HG03103 (cell line): ENCODE data around the gene GOLGA2.

ENCODE experiments used
- ATAC-seq: cut with Tn5 transposase; IDR thresholded peaks from one replicate; pipeline ENCODE4 v1.9.1; 2021; ENCODE audit warnings: low read depth; ENCODE audit not compliant: unreplicated experiment

GOLGA2 gene

DNA sequence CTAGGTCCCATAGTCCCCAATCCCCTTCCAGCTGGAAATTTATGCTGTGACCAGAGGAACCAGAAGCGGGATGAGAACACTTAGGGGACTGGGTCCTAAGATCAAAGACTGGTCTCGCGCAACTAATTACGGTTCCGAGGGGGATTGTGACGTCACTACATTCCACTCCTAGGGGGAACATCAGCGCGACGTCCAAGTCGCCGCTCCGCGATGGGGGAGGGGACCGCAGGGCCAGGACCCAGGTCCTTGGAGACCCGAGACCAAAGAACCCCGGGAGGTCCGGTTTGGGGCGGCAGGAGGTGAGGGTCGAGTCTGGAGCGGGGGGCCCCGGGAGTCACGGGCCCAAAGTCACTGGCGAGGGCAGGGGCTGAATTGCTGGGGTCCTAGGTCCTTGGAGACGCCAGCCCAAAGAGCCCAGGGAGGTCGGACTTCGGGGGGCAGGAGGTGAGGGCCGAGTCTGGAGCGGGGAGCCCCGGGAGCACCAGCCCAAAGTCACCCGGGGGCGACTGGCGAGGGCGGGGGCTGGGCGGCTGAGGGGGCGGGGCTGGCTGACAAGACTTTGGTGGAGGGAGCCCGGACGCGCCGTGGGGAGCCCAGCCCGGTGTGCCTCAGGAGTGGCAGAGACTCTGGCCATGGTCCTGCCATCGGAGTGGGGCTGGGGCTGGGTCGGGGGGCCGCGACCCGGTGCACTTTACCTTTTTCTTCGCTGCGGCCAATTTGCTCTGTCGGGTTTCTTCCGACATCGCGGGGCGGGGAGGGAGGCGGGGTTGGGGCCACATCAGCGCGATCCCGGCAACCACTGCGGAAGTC, at the start of gene GOLGA2:
TSS of gene GOLGA2 (minus strand) at position 810 of the 810 bp plus-strand sequence. CDS start at position 779, 31 bp downstream.
- peak; percentile 47 for ATAC-seq

- no peak for ATAC-seq
These were observed 48.6 kb upstream of the GOLGA2 start for GRCh38 chr9:128324401-128324800.

- no peak for ATAC-seq
These were observed 48.0 kb upstream of the GOLGA2 start for GRCh38 chr9:128323791-128324190.

- no peak for ATAC-seq
These were observed 47.5 kb upstream of the GOLGA2 start for GRCh38 chr9:128323212-128323730.

DNA sequence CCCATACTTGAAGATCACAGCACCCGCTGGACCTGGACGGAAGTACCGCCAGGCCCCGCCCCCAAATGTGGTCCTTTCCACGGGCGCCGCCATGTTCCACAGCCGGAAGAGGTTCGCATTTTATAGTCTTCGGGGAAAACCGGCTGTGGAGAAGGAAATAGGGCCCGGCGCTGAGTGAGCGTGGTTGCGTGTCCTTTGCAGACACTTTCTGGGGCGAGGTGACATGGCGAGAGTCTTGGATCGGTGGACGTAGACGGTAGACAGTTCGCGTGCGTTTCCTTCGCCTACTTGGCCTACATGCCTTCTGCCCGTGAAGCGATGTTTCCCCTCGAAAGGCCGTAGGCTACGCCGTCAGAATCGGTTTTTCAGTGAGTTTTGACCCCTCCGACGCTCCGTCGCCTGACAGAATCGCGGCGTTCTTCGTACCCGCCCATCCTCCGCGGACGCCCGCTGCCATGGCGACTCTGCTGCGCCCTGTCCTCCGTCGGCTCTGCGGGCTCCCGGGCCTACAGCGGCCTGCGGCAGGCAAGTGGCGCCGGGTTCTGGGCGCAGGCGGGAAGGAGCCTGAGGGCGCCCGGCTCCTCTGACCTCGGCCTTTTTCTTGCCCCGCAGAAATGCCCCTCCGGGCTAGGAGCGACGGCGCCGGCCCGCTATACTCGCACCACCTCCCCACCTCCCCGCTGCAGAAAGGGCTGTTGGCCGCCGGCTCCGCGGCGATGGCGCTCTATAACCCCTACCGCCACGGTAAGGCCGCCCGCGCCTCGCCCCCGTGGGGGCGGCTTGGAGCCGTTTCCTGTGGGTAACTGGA, 46.8 kb upstream of the GOLGA2 start, which contains the start of the genes COQ4 and TRUB2:
TSS of gene COQ4 (plus strand) at position 436 of the 808 bp plus-strand sequence. CDS start at position 456, 20 bp downstream.
TSS of gene TRUB2 (minus strand) at position 44 of the 808 bp plus-strand sequence. CDS start at position 5, 39 bp downstream.
- ATAC-seq, result peak; percentile 69

GRCh38 chr9:128321879-128322403, 46.1 kb upstream of the GOLGA2 start:
- peak; percentile 9 for ATAC-seq

GRCh38 chr9:128321343-128321742, 45.5 kb upstream of the GOLGA2 start:
- no peak for ATAC-seq

- no peak for ATAC-seq
These were observed 41.8 kb upstream of the GOLGA2 start for GRCh38 chr9:128317629-128318028.

DNA sequence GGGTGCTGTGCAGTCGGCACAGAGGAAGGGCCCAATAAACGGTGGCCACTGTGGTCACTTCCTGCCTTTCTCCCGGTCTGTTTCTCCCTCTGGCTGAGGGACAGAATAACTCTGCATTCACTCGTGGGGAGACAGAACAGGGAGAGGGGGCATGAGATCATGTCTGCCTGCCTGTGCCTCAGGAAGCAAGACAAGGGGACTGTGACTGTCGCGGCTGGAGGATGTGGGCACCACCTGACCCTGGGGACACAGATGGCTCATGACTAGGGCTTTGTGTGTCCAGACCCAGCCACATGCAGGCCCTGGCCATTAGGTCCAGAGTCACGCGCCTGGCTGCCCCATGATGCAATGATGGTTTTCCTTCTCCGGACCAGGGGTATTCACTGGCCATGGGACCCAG, 40.6 kb upstream of the GOLGA2 start:
- ATAC-seq, result no peak

GRCh38 chr9:128314697-128315096, 38.9 kb upstream of the GOLGA2 start:
- ATAC-seq, result no peak

DNA sequence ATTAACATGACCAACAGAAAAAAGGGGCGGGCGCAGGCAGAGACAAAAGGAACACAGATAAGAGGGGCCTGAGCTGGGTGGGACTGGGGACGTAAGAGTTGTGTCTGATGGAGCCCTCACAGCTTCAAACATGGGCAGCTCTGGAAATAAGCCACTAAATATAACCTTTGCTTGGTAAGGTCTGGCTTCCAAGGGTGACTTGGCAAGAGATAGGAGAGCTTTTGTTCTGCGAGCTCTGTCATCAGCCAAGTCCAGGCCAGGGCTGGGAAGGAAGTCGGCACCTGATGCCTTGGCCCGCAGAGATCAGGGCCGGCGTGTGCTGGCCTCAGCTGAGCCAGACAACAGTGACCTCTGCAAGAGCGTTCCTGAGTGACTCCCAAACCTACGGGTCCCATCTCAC, 34.7 kb upstream of the GOLGA2 start:
- no peak for ATAC-seq

GRCh38 chr9:128309551-128309950, 33.7 kb upstream of the GOLGA2 start:
- ATAC-seq, result no peak

DNA sequence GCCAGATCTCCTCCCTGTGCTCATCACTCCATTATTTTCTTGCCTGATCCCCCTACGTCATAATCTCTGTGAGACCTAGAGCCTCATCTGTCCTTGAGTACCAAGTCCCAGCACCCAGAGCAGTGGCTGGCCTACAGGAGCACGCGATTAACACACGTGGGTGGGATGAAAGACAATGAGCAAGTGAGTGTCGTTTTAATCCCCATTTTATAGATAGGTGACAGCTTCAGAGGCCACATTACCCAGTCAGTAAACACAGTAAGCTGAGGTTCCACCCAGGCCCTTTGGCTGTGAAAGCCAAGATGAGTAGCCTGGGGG, 29.1 kb upstream of the GOLGA2 start:
- ATAC-seq, result no peak

- no peak for ATAC-seq
These were observed 28.5 kb upstream of the GOLGA2 start for GRCh38 chr9:128304136-128304970.

DNA sequence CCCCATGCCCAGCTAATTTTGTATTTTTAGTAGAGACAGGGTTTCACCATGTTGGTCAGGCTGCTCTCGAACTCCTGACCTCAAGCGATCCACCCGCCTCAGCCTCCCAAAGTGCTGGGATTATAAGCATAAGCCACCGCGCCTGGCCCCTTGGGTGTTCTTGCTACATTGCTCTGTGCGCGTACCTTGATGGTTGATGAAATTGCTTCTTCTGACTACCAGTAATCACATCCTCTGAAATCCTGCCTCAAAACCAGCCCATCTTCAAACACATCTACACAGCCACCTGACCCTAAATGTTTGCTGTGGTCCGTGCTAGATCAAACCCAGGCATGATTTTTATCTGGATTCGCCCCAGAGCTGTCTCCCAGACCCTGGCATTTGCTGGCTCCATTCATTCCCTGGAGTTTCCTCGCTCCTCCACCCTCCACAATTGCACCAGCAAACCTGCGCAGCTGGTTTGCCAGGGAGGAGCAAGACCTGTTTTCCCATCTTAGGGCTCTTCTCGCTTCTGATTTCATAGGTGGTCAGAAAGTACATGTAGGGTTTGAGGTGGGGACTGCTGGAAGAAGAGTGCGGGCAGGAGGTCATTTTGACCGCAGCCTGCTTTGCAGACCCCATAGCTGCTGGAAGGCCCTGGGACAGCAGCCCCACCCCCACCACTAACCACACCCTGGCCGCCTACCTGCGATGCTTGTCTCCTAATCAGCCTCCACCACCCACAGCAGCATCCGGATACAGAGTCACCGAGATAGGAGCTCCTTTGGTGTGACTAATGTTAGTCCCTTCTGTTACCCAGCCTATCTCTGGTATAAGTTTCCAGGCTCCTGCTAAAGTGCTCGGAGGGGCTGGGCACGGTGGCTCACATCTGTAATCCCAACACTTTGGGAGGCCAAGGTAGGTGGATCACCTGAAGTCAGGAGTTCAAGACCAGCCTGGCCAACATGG, 23.0 kb upstream of the GOLGA2 start:
- ATAC-seq, result no peak

- no peak for ATAC-seq
These were observed 21.5 kb upstream of the GOLGA2 start for GRCh38 chr9:128297221-128297773.

DNA sequence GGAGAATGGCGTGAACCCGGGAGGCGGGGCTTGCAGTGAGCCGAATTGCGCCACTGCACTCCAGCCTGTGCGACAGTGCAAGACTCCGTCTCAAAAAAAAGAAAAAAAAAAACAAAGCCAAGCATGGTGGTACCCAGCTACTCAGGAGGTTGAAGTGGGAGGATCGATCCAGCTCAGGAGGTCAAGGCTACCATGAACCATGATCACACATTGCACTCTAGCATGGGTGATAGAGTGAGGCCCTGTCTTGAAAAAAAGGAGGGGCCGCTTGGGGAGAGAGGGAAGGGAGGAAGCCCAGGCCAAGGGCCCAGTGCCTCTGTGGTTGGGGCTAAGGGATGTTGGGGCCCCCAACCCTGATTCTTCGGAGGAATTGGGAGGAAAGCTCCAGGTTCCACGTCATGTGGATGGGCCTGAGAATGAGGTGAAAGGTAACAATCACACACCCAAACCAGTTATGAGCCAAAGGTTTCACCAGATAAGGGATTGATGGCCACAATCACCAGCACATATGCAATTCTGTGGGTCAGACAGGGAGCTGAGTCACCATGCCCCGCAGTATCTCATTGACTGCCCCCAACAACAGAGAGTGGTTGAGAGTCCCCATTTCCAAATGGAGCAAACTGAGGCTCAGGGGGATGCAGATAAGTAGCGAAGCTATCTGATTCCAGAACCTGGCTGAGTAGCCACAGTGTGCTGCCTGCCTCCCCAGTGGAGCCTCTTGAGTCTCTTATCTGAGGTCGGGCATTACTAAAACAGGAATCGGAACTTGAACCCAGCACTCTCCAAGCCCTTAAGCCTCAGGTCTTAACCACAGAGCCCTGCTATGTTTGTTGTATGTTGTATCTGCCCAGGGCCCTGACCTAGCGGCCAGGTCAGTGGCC, 20.8 kb upstream of the GOLGA2 start:
- no peak for ATAC-seq

GRCh38 chr9:128294142-128294541, 18.3 kb upstream of the GOLGA2 start:
- ATAC-seq, result no peak
